ENCODE measurements around the gene TRIM33. TPM values are rescaled to one million over a fixed set of nuclear protein-coding genes. Genes with fewer than 3 reads are reported as not detected.
A peak's percentile ranks its signal among the peaks of the same experiment; 100 is the strongest.

TRIM33 gene
- total RNA-seq, 1 donor from 2014 or later = 36.4 TPM

DNA sequence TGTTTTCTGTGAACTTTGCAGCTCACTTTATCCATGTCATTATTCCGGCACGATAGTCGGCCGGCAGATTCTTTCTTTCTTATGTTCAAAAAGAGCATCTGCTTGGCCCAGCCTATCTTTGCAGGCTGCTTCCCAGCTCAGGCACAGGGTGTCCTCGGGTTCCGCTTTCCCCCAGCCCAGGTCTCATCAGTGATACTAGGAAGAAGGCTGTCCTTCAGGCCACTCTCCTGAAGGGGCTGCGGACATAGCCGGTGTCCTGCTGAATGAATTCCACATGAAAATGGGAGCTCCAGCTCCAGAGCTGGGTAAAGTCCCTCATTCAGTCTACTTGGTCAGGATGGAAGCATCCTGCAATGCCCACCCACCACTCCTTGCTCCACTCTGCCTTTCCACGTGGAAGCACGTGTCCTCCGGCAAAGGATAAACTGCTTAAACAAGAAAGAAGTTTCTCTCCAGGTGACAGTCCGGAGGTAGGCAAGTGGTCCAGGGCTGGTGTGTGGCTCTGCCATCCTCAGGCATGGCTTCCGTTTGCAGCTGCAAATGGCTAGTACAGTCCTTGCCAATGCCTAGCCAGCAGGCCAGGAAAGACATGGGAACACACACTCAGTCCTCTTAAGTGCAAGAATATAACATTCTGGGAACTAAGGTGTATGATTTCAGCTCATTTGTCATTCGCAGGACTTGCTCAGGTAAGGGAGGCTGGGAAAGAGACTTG lies 161.0 kb downstream of the TRIM33 start:
- intact Hi-C loops (cut with DNase I) = no loop called here

DNA sequence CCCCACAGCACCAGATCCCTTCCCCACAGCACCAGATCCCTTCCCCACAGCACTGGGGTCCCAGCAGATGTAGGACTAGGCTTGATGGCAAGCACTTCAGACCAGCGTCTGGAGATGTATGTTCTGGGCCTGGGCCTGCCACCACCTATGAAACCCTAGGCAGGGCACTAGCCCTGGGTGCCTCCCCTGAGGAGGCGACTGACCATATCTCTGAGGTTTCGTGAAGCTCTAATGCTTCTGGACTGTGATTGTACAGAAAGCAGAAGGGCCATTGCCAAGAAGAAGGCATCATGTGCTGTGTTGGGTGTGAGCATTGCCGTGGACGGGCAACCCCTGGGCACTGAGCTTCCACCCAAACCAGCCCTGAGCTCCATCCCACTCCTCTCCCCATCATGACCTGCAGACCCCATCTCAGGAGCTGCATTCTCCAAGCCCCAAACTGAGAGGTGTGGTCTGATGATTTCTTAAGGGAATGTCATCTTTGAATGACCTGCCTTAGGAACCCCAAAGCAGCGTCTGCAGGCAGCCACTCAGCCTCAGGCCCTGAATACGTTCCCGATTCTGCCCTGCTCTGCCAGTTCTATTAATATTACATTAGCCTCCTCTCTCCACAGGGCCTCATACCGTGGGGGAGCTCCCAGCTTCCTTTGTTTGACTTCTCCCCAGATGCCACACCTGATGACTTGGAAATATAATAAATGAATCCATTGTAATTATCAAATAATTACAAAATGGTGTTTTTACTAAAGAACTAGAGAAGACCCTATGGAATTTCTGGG lies 163.4 kb downstream of the TRIM33 start:
- Histone ChIP-seq H3K4me1 (peaks cover 14% of the 10 kb centered on the region), H3K27me3 (ENCODE audit: low read depth) (no peaks in the 10 kb centered on the region), H3K4me3 (no peak overlapping the region), H3K27ac (no peak overlapping the region), H3K9me3 (no peaks in the 10 kb centered on the region), H3K36me3 (no peaks in the 10 kb centered on the region)
- DNase-seq (no peak), ATAC-seq (no peak)
- TF ChIP-seq, protein P1, sequence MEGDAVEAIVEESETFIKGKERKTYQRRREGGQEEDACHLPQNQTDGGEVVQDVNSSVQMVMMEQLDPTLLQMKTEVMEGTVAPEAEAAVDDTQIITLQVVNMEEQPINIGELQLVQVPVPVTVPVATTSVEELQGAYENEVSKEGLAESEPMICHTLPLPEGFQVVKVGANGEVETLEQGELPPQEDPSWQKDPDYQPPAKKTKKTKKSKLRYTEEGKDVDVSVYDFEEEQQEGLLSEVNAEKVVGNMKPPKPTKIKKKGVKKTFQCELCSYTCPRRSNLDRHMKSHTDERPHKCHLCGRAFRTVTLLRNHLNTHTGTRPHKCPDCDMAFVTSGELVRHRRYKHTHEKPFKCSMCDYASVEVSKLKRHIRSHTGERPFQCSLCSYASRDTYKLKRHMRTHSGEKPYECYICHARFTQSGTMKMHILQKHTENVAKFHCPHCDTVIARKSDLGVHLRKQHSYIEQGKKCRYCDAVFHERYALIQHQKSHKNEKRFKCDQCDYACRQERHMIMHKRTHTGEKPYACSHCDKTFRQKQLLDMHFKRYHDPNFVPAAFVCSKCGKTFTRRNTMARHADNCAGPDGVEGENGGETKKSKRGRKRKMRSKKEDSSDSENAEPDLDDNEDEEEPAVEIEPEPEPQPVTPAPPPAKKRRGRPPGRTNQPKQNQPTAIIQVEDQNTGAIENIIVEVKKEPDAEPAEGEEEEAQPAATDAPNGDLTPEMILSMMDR (IDR thresholded peaks at IDR 0.05) = no peak
- intact Hi-C loops (cut with DNase I) = no loop called here

More for the DNA sequence above, 161.0 kb downstream of the TRIM33 start:
- peaks cover 25% of the 10 kb centered on the region for H3K4me1 ChIP-seq
- no peaks in the 10 kb centered on the region for H3K36me3 ChIP-seq
- DNase-seq (no peak), ATAC-seq (no peak)
- no peaks in the 10 kb centered on the region for H3K27me3 ChIP-seq (ENCODE audit: low read depth)
- TF ChIP-seq, protein P1 (IDR thresholded peaks at IDR 0.05) = no peak
- no peaks in the 10 kb centered on the region for H3K9me3 ChIP-seq
- no peak overlapping the region for H3K27ac ChIP-seq
- H3K4me3 ChIP-seq = no peak overlapping the region

DNA sequence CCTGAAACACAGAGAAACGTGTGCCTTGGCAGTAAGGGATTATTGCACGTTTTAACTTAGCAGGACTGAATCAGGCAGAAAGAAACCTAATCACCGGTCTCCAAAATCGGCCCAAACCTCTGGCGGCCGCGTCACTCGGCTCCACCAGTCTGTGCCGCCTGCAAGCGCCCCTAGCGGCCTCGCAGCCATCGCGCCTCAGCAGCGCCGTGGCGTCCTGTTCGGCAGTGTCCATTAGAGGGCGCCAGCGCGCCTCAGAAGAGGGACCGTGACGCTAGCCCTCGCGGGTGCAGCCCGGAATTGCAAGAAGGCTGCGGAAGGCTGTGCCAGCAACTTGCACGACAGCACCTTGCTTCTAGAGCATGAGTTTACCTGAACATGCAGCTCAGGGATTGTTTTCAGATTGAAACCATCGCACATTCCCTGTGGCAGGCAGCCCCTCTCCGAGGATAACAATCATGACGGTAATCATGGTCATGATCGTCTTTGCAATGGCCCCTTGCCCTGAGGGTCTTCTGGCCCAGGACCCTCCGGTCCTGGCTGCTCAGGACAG lies 164.4 kb downstream of the TRIM33 start:
- no peaks in the 10 kb centered on the region for H3K36me3 ChIP-seq
- no peaks in the 10 kb centered on the region for H3K9me3 ChIP-seq
- H3K27me3 ChIP-seq (ENCODE audit: low read depth) = no peaks in the 10 kb centered on the region
- intact Hi-C loops (cut with DNase I) = no loop called here
- ATAC-seq = peak; percentile 99 to 100
- peak overlapping the region; percentile 77 for H3K27ac ChIP-seq
- DNase-seq = peak; percentile 97
- peak overlapping the region; percentile 58 for H3K4me3 ChIP-seq
- H3K4me1 ChIP-seq = peaks cover 13% of the 10 kb centered on the region
- TF ChIP-seq, protein P1 (IDR thresholded peaks at IDR 0.05) = peak; percentile 100

DNA sequence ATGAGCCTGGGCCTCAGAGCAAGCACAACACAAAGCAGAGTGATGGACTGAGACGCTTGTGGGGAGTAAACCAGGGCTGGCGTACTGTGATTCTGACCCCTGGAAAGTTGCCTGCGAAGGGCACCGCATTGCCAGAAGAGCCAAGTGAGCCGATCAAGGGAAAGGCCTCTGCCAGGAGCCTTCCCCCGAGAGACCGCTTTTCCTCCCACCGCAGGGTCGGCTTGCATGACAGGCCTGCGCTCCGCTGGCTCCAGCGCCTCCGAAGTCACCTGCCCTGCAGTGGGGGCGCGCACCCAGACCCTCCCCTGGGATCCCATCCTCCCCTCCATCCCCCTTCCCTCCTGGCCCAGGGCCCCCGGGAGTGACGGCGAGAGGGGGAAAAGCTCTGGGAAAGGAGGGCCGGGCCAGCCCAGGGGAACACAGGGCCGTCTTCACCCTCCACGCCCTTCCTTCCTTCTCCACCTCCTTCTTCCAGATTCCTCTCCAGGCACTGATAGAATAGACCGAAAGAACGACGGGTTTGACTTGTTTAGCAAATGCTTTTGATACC lies 165.0 kb downstream of the TRIM33 start:
- H3K27ac ChIP-seq = peak overlapping the region; percentile 77
- TF ChIP-seq, protein P1 (IDR thresholded peaks at IDR 0.05) = no peak
- H3K4me1 ChIP-seq = peaks cover 13% of the 10 kb centered on the region
- no peak for DNase-seq
- no peaks in the 10 kb centered on the region for H3K36me3 ChIP-seq
- H3K9me3 ChIP-seq = no peaks in the 10 kb centered on the region
- ATAC-seq = peak; percentile 62 to 77
- intact Hi-C loops (cut with DNase I) = no loop called here
- H3K4me3 ChIP-seq = peak overlapping the region; percentile 58
- H3K27me3 ChIP-seq (ENCODE audit: low read depth) = no peaks in the 10 kb centered on the region

DNA sequence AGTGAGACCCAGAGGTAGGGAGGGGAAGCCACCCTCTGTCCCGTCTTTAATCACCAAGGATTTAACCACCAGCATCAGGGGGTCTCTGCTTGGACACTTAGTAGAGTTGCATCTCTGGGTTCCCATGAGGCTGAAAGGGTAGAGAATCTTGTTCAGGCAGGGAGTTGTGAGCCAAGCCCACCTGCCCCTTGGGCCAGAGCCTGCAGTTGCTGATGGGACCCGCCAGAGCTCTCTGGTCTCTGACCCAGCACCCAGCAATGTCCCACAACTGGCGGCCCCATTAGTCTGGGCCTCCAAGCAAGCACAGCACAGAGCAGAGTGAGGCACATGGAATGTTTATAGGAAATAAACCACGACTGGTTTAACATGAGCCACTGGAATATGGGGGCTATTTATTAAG lies 166.3 kb downstream of the TRIM33 start:
- peaks cover 13% of the 10 kb centered on the region for H3K4me1 ChIP-seq
- H3K27me3 ChIP-seq (ENCODE audit: low read depth) = no peaks in the 10 kb centered on the region
- H3K4me3 ChIP-seq = no peak overlapping the region
- no peaks in the 10 kb centered on the region for H3K9me3 ChIP-seq
- TF ChIP-seq, protein P1 (IDR thresholded peaks at IDR 0.05) = no peak
- ATAC-seq (no peak), DNase-seq (no peak)
- intact Hi-C loops (cut with DNase I) = no loop called here
- no peak overlapping the region for H3K27ac ChIP-seq
- no peaks in the 10 kb centered on the region for H3K36me3 ChIP-seq

Other genes starting within 250 kb of the TRIM33 start
- 24.1 TPM for gene BCAS2, start 70.4 kb upstream of the TRIM33 start, total RNA-seq
- gene DENND2C, start 158.8 kb upstream of the TRIM33 start, total RNA-seq = 3.8 TPM
- 0.21 TPM for gene AMPD1, start 184.3 kb upstream of the TRIM33 start, total RNA-seq
- 25.1 TPM for gene NRAS, start 205.6 kb upstream of the TRIM33 start, total RNA-seq
- 543 TPM for gene CSDE1, start 246.8 kb upstream of the TRIM33 start, total RNA-seq

All from lower lobe of right lung (tissue), 2 donors.